ENCODE measurements around the gene NSD1. TPM values are rescaled to one million over a fixed set of nuclear protein-coding genes. Genes with fewer than 3 reads are reported as not detected.

NSD1 gene
- total and polyA plus RNA-seq, 9 of the 15 experiments (the other 6 are each of a cell fraction or from before 2014, with no cell fraction given): 3.8 to 51.0 (median 24.7) TPM

DNA sequence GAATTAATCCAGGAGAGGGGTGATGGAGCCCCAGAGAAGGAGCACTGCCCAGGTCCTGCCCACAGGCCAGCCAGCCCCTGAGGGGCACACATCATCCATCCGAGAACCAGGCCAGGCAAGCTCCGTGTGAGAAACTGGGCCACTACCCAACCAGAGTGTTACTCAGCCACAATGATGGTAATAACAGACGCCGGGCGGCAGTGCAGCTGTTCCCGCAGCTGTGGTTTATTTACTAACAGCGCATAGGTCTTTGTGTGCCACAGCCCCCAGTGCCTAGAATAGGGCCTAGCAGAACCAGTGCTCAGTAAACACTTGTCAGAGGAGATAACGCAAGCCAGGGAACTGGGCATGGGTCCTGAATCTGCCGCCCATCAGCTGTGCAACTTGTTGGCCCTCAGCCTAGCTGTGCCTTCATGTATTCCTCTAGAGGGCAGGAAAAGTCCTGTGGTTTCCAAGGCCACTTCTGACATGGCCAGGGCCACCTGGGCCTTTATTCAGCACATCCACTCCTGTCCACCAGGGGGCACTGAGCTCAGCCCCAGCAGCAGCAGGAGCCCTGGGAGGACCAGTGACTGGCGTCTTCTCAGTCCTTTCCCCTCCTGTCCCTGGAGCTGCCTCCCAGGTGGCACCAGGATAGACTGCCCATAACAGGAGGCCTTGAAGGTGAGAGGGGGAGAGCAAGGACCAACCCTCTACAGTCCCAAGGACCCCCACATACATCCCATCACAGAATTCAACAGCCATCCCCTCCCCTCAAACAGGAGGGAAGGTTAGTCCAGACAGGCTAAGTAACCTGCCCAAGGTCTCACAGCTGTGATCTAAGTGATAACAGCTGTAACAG lies 176.0 kb downstream of the NSD1 start (continued):
- TF ChIP-seq RCOR1 (IDR thresholded peaks at IDR 0.05; ENCODE audit: borderline replicate concordance in 1 of 2, low read depth in 2 of 2, low read length in 2 of 2) (peak in 1 of 2 experiments; percentile 51; a peak in 1 of 4 replicates), ZHX1 (conservative IDR thresholded peaks at IDR 0.05; ENCODE audit: low read length) (no peak), ZSCAN32 (CRISPR knock-in tag; IDR thresholded peaks at IDR 0.05) (no peak), TCF7 (IDR thresholded peaks at IDR 0.05; ENCODE audit: borderline replicate concordance) (no peak), RBM22 (IDR thresholded peaks at IDR 0.05; ENCODE audit: low read depth, low read length, poor library complexity, severe bottlenecking) (no peak), MEF2A (IDR thresholded peaks at IDR 0.05; ENCODE audit: control insufficient read depth, low read depth, low read length) (no peak), DNMT1 (IDR thresholded peaks at IDR 0.05) (no peak), NFYB (IDR thresholded peaks at IDR 0.05; ENCODE audit: extremely low read depth, insufficient read length) (no peak), RFX7 (CRISPR knock-in tag; IDR thresholded peaks at IDR 0.05) (no peak), ZNF253 (CRISPR knock-in tag; conservative IDR thresholded peaks at IDR 0.05) (no peak), SMAD2 (IDR thresholded peaks at IDR 0.05; ENCODE audit: low read depth, low read length) (no peak), PYGO2 (tag; IDR thresholded peaks at IDR 0.05) (no peak), ZBTB8A (IDR thresholded peaks at IDR 0.05; ENCODE audit: partially characterized antibody) (no peak), MAZ (CRISPR knock-in tag; conservative IDR thresholded peaks at IDR 0.05 in 1 of 2, IDR thresholded peaks at IDR 0.05 in 1 of 2) (peak in 1 of 2 experiments; percentile 68; a peak in 1 of 4 replicates), PREB (CRISPR knock-in tag; IDR thresholded peaks at IDR 0.05) (no peak)
- TF ChIP-seq, protein P1, sequence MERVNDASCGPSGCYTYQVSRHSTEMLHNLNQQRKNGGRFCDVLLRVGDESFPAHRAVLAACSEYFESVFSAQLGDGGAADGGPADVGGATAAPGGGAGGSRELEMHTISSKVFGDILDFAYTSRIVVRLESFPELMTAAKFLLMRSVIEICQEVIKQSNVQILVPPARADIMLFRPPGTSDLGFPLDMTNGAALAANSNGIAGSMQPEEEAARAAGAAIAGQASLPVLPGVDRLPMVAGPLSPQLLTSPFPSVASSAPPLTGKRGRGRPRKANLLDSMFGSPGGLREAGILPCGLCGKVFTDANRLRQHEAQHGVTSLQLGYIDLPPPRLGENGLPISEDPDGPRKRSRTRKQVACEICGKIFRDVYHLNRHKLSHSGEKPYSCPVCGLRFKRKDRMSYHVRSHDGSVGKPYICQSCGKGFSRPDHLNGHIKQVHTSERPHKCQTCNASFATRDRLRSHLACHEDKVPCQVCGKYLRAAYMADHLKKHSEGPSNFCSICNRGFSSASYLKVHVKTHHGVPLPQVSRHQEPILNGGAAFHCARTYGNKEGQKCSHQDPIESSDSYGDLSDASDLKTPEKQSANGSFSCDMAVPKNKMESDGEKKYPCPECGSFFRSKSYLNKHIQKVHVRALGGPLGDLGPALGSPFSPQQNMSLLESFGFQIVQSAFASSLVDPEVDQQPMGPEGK (CRISPR knock-in tag; IDR thresholded peaks at IDR 0.05; ENCODE audit: borderline replicate concordance): no peak
- TF ChIP-seq, protein P2, sequence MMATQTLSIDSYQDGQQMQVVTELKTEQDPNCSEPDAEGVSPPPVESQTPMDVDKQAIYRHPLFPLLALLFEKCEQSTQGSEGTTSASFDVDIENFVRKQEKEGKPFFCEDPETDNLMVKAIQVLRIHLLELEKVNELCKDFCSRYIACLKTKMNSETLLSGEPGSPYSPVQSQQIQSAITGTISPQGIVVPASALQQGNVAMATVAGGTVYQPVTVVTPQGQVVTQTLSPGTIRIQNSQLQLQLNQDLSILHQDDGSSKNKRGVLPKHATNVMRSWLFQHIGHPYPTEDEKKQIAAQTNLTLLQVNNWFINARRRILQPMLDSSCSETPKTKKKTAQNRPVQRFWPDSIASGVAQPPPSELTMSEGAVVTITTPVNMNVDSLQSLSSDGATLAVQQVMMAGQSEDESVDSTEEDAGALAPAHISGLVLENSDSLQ (IDR thresholded peaks at IDR 0.05): peak; percentile 32
- TF ChIP-seq, protein P3, sequence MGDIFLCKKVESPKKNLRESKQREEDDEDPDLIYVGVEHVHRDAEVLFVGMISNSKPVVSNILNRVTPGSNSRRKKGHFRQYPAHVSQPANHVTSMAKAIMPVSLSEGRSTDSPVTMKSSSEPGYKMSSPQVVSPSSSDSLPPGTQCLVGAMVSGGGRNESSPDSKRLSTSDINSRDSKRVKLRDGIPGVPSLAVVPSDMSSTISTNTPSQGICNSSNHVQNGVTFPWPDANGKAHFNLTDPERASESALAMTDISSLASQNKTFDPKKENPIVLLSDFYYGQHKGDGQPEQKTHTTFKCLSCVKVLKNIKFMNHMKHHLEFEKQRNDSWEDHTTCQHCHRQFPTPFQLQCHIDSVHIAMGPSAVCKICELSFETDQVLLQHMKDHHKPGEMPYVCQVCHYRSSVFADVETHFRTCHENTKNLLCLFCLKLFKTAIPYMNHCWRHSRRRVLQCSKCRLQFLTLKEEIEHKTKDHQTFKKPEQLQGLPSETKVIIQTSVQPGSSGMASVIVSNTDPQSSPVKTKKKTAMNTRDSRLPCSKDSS (IDR thresholded peaks at IDR 0.05; ENCODE audit: low read depth, partially characterized antibody): no peak

Data from K562 (cell line).